GM06990 (cell line): Measurements from ENCODE around the gene GEMIN7.

Experiments used
- DNase-seq: peaks from one replicate; pipeline ENCODE4 v3.0.0-alpha.2; 2011; ENCODE audit not compliant: insufficient read length; ENCODE audit errors: extremely low read depth
- H3K27me3 ChIP-seq: replicated peaks from 2 replicates; pipeline ENCODE4 v1.6.0; 2011; ENCODE audit warnings: low read length; ENCODE audit not compliant: control insufficient read depth, insufficient read depth
- H3K36me3 ChIP-seq: 2 replicates; pipeline ENCODE4 v1.5.1; 2011; ENCODE audit warnings: low read length; ENCODE audit not compliant: control insufficient read depth, insufficient read depth
- H3K4me3 ChIP-seq: replicated peaks from 2 replicates; pipeline ENCODE4 v1.5.1; 2011; ENCODE audit warnings: low read depth, mild to moderate bottlenecking, control low read depth, low read length
- TF ChIP-seq, protein P1 (sequence below): IDR thresholded peaks from 2 replicates; pipeline ENCODE4 v1.5.1; 2011; ENCODE audit warnings: low read length, control low read depth, mild to moderate bottlenecking, inconsistent platforms; ENCODE audit not compliant: insufficient read depth, poor library complexity, severe bottlenecking

The GEMIN7 gene

DNA sequence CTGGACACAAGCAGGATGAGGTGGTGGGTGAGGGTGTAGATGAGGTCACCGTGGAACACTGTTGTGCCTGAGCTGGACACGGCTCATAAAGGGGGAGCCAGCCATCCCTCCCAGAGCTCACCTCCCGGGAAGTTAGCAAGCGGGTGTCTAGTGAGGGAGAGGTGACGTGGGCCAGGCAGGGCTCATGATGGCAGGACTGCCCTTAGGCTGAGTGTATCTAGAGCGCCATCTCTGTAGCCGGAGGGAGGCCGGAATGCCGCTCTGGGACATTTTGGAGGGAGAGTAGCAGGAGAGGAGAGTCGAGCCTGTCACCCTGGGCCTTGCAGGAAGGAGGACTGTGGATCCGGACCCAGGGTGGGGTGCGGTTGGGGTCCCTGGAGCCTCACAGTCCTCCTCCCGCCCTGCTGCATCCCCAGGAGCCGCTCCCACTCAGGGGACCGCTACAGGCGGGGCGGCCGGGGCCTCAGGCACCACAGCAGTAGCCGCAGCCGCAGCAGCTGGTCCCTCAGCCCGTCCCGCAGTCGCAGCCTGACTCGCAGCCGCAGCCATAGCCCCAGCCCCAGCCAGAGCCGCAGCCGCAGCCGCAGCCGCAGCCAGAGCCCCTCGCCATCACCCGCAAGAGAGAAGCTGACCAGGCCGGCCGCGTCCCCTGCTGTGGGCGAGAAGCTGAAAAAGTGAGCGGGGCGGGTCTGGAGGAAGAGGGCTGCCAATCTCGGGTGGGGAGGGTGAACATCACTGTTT is 12.0 kb upstream of the GEMIN7 start:
- no peak for DNase-seq
- Histone ChIP-seq H3K4me3 (no peak overlapping the region), H3K27me3 (no peaks in the 10 kb centered on the region), H3K36me3 (peaks cover 36% of the 10 kb centered on the region)
- TF ChIP-seq, protein P1, sequence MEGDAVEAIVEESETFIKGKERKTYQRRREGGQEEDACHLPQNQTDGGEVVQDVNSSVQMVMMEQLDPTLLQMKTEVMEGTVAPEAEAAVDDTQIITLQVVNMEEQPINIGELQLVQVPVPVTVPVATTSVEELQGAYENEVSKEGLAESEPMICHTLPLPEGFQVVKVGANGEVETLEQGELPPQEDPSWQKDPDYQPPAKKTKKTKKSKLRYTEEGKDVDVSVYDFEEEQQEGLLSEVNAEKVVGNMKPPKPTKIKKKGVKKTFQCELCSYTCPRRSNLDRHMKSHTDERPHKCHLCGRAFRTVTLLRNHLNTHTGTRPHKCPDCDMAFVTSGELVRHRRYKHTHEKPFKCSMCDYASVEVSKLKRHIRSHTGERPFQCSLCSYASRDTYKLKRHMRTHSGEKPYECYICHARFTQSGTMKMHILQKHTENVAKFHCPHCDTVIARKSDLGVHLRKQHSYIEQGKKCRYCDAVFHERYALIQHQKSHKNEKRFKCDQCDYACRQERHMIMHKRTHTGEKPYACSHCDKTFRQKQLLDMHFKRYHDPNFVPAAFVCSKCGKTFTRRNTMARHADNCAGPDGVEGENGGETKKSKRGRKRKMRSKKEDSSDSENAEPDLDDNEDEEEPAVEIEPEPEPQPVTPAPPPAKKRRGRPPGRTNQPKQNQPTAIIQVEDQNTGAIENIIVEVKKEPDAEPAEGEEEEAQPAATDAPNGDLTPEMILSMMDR = no peak

DNA sequence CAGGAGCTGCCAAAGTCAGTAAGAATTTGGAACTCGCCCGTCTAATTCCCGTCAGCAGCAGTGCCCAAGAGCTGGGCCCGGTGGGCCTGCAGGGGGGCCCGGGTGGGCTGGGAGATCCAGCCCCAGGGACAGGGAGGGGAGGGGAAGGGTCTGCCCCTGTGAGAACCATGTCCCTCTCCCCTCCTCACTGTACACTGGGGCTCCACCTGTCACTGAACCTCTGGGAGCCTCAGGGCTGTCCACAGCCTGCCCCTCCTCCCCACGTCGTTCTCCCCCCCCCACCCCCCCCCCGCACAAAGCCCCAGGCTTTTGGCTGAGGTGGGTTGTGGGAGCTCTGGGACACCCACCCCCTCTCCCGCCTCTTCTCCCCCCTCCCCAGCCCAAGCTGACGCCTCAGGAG is 11.0 kb upstream of the GEMIN7 start:
- Histone ChIP-seq H3K36me3 (peaks cover 38% of the 10 kb centered on the region), H3K27me3 (no peaks in the 10 kb centered on the region), H3K4me3 (no peak overlapping the region)
- TF ChIP-seq, protein P1 = no peak
- DNase-seq = no peak

DNA sequence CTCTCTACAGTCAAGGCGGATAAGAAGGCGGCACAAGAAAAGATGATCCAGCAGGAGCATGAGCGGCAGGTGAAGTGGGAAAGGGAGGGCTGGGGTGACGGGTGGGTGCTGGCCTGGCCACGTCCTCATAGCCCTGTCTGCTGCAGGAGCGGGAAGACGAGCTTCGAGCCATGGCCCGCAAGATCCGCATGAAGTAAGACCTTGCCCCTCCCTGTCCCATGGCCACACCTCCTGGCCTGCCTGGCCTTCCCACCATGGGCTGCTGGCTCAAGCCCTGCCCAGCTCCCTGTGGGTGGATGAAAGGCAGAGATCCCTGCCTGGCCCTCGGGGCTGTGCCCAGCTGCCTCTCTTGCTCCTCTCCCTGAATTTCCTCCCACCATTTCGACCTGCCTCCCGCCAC is 10.0 kb upstream of the GEMIN7 start:
- TF ChIP-seq, protein P1 = no peak
- Histone ChIP-seq H3K27me3 (no peaks in the 10 kb centered on the region), H3K36me3 (peaks cover 34% of the 10 kb centered on the region), H3K4me3 (no peak overlapping the region)
- no peak for DNase-seq

DNA sequence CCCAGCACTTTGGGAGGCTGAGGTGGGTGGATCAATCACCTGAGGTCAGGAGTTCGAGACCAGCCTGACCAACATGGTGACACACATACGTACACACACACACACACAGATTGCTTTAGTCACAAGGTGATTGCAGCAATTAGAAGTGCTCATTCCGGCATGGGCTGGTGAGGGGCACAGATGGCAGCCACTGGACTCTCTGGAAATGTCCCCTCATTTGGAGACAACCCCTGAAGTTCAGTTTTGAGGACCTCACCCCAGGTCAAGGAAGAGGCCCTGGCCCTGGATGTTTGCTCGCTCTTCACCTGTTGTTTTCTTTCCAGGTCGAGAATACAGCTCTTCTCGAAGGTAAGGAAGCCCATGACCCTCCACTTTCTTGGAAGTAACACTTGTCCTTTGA is 8.8 kb upstream of the GEMIN7 start:
- Histone ChIP-seq H3K4me3 (no peak overlapping the region), H3K36me3 (peaks cover 31% of the 10 kb centered on the region), H3K27me3 (no peaks in the 10 kb centered on the region)
- no peak for DNase-seq
- TF ChIP-seq, protein P1 = no peak

DNA sequence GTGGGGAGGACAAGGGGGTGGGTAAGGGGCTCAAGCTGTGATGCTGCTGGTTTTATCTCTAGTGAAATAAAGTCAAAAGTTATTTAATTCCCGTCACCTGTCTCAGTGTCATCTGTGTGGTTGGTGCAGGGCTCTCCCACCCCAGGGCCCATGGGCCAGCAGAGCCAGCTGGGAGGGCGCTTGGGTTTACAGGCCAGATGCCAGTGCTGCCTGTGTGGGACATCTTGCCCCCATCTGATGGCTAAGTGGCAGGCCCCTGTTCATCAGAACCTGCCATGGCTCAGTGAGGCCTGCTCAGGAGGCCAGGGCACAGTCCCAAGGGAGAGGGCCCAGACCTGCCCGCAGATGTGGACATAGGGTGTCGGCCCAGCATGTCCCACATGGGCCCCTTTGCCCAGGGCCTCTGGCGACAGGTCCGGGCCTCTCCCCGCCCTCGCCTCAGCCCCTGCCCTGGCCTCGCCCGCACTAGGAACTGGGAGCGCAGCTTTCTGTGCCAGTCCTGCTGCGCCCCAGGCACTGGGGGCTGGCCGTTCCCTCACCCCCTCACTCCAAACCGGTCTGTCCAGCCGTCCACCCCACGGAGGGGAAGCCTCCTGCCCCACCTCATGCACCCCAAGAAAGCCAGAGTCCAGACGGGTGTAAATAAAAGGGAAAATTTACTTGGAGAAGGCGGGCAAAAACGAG is 8.1 kb upstream of the GEMIN7 start:
- Histone ChIP-seq H3K27me3 (no peaks in the 10 kb centered on the region), H3K36me3 (peaks cover 29% of the 10 kb centered on the region), H3K4me3 (no peak overlapping the region)
- TF ChIP-seq, protein P1 = no peak
- DNase-seq = no peak
